CD4-positive, CD25-positive, alpha-beta regulatory T cell (primary cell): ENCODE data around the gene TRIM15. TPM values are rescaled to one million over a fixed set of nuclear protein-coding genes. Genes with fewer than 3 reads are reported as not detected.

Source experiments
- ATAC-seq, 2 donors: fragments of 150-1000 bp; cut with Tn5 transposase; one replicate each; pipeline ENCODE4 v1.10.0; 2021; ENCODE audit warnings: low read depth in 2 of 2, moderate number of reproducible peaks in 2 of 2, moderate library complexity in 1 of 2
- DNase-seq, 3 donors: peaks; one replicate each; pipeline versions ENCODE4 v3.0.0 to v3.0.0-alpha.2; 2012 to 2022; ENCODE audit warnings: mixed read lengths in 1 of 3
- H3K27ac ChIP-seq: one replicate; pipeline ENCODE4 v1.7.0; 2013; ENCODE audit warnings: mild to moderate bottlenecking, low read length; ENCODE audit not compliant: insufficient read depth, poor library complexity, severe bottlenecking
- H3K27me3 ChIP-seq: one replicate; pipeline ENCODE4 v1.7.0; 2013; ENCODE audit warnings: low read length; ENCODE audit not compliant: control insufficient read depth, insufficient read depth
- H3K36me3 ChIP-seq: one replicate; pipeline ENCODE4 v1.7.0; 2013; ENCODE audit warnings: mild to moderate bottlenecking, low read length, moderate library complexity; ENCODE audit not compliant: control insufficient read depth, insufficient read depth
- H3K4me1 ChIP-seq: 2 replicates; pipeline ENCODE4 v1.7.0; 2013; ENCODE audit warnings: mild to moderate bottlenecking, low read length; ENCODE audit not compliant: insufficient read depth, control insufficient read depth, poor library complexity, severe bottlenecking
- H3K4me3 ChIP-seq: one replicate; pipeline ENCODE4 v1.7.0; 2013; ENCODE audit warnings: low read depth, mild to moderate bottlenecking, low read length, moderate library complexity
- H3K9me3 ChIP-seq, 2 experiments: 1 replicate in 1 of 2; 2 replicates in 1 of 2; pipeline ENCODE4 v1.7.0; 2013; ENCODE audit warnings: low read length in 2 of 2, mild to moderate bottlenecking in 1 of 2, moderate library complexity in 1 of 2; ENCODE audit not compliant: control insufficient read depth in 2 of 2
- H3K27ac Mint-ChIP-seq, 3 donors: one replicate each; pipeline ENCODE4 v1.8.0; 2020 to 2022; ENCODE audit warnings: mild to moderate bottlenecking in 3 of 3, mixed read lengths in 3 of 3, moderate library complexity in 2 of 3
- H3K27me3 Mint-ChIP-seq: one replicate; pipeline ENCODE4 v1.8.0; 2022; ENCODE audit warnings: mild to moderate bottlenecking, mixed read lengths
- H3K36me3 Mint-ChIP-seq: one replicate; pipeline ENCODE4 v1.8.0; 2020; ENCODE audit warnings: mixed read lengths
- H3K4me1 Mint-ChIP-seq, 4 donors: one replicate each; pipeline ENCODE4 v1.8.0; 2020 to 2022; ENCODE audit warnings: mixed read lengths in 4 of 4, mild to moderate bottlenecking in 1 of 4
- H3K4me3 Mint-ChIP-seq, 4 donors: one replicate each; pipeline ENCODE4 v1.8.0; 2020 to 2022; ENCODE audit warnings: mild to moderate bottlenecking in 4 of 4, mixed read lengths in 4 of 4, moderate library complexity in 3 of 4
- H3K9me3 Mint-ChIP-seq, 7 donors: one replicate each; pipeline ENCODE4 v1.8.0; 2020 to 2022; ENCODE audit warnings: mixed read lengths in 7 of 7, mild to moderate bottlenecking in 3 of 7, moderate library complexity in 2 of 7
- polyA plus RNA-seq, 4 donors: library from polyadenylated mRNA; unstranded; fragments of 300-500 nt; fragmentation: Illumina TruSeq; gene quantifications; one replicate each; pipeline ENCODE4 v1.2.3, GENCODE V29; 2021
- total RNA-seq: library from RNA; stranded (reverse); gene quantifications from one replicate; pipeline ENCODE4 v1.2.3, GENCODE V29; 2022

Gene TRIM15
- total and polyA plus RNA-seq, 5 donors from 2014 or later = not detected

DNA sequence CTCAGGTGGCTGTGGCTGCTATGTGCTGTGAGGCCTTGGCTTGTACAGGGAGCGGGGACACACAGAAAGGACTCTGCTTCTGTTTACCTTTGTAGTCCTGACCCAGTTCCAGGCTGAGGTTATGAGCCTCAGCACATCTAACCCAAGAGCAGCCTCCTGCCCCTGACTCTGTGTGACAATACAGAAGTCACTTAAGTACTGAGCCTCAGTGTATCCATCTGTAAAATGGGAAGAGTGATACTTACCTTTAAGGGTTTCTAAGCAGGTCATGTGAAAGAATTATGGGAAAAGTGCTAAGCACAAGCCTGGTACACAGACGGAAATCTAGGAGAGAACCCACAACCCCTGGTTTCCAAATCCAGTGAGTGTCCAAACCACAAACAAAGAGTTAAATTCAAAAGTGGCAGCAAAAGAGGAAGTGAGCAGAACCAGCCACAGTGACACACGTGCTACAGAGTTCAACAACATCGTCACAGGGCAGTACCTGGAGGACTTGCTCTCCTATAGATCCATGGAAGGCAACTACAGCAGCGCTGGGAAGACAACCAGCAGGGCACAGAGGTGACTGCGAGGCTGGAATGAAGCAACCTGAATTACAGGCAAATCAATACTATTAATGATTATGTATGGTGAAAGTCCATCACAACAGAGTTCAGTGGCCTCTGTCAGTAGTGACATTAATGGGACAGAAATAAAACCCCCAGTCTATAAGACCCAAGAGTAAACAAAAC, 37.4 kb downstream of the TRIM15 start:
- Histone ChIP-seq H3K9me3 (no peaks in the 10 kb centered on the region), H3K4me1 (peaks cover 6% of the 10 kb centered on the region), H3K27me3 (no peaks in the 10 kb centered on the region), H3K27ac (no peak overlapping the region), H3K4me3 (no peak overlapping the region), H3K36me3 (peaks cover 67% of the 10 kb centered on the region)
- Mint-ChIP-seq H3K36me3 (peaks cover 41% of the 10 kb centered on the region), H3K4me1 (peaks cover 14 to 64% (median 40%) of the 10 kb centered on the region in 4 donors), H3K4me3 (no peak overlapping the region), H3K27me3 (no peaks in the 10 kb centered on the region), H3K27ac (peak overlapping the region in 2 of 3 donors; percentile 11 to 83), H3K9me3 (no peaks in the 10 kb centered on the region)
- ATAC-seq (no peak), DNase-seq (no peak)

DNA sequence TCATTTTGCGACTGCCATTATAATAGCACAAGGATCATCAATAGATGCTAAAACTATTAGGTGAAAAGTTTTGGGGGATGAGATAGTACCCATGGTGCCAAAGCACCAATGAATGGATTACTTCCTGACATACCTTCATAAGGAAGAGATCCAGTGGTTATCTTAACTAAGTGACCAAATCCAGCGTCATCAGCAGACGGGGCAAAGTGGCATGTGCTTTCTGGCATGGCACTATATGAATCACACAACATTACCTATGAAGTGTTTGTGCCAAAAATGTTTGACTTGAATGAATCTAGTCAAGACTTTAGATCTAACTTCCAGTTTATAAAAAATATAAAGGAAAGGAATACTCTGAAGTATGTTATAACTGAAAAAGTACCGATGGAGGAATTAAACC, 39.0 kb downstream of the TRIM15 start:
- Histone ChIP-seq H3K9me3 (no peaks in the 10 kb centered on the region), H3K27me3 (no peaks in the 10 kb centered on the region), H3K4me3 (no peak overlapping the region), H3K36me3 (peaks cover 53% of the 10 kb centered on the region), H3K27ac (no peak overlapping the region), H3K4me1 (peaks cover 11% of the 10 kb centered on the region)
- Mint-ChIP-seq H3K27ac (peak overlapping the region in 1 of 3 donors; percentile 16), H3K27me3 (no peaks in the 10 kb centered on the region), H3K4me3 (no peak overlapping the region), H3K4me1 (peaks cover 14 to 74% (median 48%) of the 10 kb centered on the region in 4 donors), H3K36me3 (peaks cover 31% of the 10 kb centered on the region), H3K9me3 (no peaks in the 10 kb centered on the region)
- ATAC-seq (no peak), DNase-seq (no peak)

DNA sequence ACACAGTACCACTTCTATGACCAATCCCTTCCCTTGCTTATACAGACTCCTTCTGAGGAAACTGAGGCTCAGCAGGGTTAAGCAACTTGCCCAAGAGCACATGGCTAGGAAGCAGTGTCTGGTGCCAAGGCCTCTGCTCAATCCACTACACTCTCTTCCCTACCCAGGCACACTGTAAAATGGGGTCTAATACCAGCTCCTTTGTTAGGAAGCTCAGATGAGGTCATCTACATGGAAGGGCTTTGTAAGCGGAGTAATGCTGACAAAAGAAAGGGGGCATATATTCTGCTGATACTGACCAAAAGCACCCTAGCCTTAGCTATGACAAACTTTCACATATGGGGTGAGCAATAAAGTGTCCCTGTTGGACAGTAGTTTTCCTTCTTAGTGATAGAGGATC, 40.8 kb downstream of the TRIM15 start:
- Mint-ChIP-seq H3K9me3 (no peaks in the 10 kb centered on the region), H3K4me3 (peak overlapping the region in 1 of 4 donors; percentile 10), H3K27ac (peak overlapping the region in 1 of 3 donors; percentile 25), H3K4me1 (peaks cover 20 to 86% (median 62%) of the 10 kb centered on the region in 4 donors), H3K27me3 (no peaks in the 10 kb centered on the region), H3K36me3 (peaks cover 34% of the 10 kb centered on the region)
- Histone ChIP-seq H3K9me3 (no peaks in the 10 kb centered on the region), H3K4me1 (peaks cover 18% of the 10 kb centered on the region), H3K27me3 (no peaks in the 10 kb centered on the region), H3K4me3 (no peak overlapping the region), H3K36me3 (peaks cover 40% of the 10 kb centered on the region), H3K27ac (no peak overlapping the region)
- DNase-seq = no peak
- ATAC-seq = no peak

DNA sequence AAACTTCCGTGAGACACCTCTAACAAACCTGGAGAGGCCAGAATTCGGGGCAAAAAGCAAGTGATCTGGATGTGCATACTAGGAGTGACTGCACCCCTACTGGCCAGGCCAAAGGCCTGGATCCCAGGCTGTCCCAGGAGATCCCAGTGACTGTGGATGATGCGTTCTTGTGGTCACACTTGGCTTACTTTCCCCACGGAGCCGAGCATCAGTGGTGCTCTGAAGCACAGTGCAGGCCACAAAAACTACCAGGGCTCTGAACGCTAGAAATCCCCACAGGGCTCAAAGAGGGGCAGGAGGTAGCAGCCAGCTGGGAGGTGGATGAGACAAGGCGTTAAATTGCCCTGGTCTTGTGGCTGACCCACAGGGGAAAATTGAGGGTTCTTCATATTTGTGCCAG, 42.8 kb downstream of the TRIM15 start:
- Histone ChIP-seq H3K36me3 (peaks cover 23% of the 10 kb centered on the region), H3K9me3 (no peaks in the 10 kb centered on the region), H3K27me3 (no peaks in the 10 kb centered on the region), H3K4me3 (no peak overlapping the region), H3K27ac (no peak overlapping the region), H3K4me1 (peaks cover 38% of the 10 kb centered on the region)
- Mint-ChIP-seq H3K4me3 (peak overlapping the region in 1 of 4 donors; percentile 32), H3K9me3 (no peaks in the 10 kb centered on the region), H3K4me1 (peaks cover 16 to 94% (median 70%) of the 10 kb centered on the region in 4 donors), H3K27ac (peak overlapping the region in 1 of 3 donors; percentile 67), H3K36me3 (peaks cover 28% of the 10 kb centered on the region), H3K27me3 (no peaks in the 10 kb centered on the region)
- DNase-seq (no peak), ATAC-seq (no peak)

DNA sequence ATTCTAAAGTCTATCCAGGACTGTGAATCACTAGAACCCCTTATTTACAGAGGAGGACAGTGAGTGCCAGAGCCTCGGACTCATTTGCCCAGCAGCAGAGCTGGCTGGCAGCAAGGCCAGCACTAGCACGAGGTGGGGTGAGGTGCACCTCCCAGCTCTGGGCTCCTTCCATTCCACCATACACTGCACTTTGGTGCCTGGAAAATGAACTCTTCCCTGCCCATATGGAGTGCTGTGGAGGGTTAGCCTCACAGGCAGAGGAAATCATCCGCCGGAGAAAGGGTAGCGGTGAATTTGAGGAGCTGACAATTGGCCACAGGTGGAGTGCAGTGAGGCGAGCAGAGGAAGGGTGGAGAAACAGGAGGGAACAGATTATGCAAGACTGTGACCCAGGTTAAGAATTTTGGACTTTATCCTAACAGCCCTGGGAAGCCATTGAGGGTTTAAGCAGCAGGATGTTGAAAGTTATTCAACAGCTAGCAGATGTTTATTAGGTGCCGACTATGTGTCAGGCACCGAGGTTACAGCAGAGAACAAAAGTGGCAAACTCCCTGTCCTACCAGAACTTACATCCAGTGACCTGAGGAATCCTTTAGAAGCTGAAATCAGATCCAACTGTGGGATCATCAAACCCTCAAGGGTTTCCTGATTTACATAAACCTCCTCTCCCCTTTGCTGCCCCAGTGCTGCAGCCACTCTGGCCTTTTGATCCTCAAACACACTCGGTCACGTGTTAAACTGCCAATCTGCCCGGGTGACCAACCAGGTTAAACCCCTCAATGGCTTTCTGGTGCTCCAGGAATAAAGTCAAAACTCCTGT, 43.7 kb downstream of the TRIM15 start:
- Histone ChIP-seq H3K27me3 (no peaks in the 10 kb centered on the region), H3K27ac (no peak overlapping the region), H3K36me3 (peaks cover 20% of the 10 kb centered on the region), H3K9me3 (no peaks in the 10 kb centered on the region), H3K4me3 (peak overlapping the region; percentile 34), H3K4me1 (peaks cover 43% of the 10 kb centered on the region)
- no peak for ATAC-seq
- Mint-ChIP-seq H3K4me3 (peak overlapping the region in 2 of 4 donors; percentile 43 to 47), H3K27me3 (no peaks in the 10 kb centered on the region), H3K4me1 (peaks cover 19 to 94% (median 73%) of the 10 kb centered on the region in 4 donors), H3K9me3 (no peaks in the 10 kb centered on the region), H3K36me3 (peaks cover 26% of the 10 kb centered on the region), H3K27ac (peak overlapping the region in 2 of 3 donors; percentile 66 to 75)
- DNase-seq = no peak

DNA sequence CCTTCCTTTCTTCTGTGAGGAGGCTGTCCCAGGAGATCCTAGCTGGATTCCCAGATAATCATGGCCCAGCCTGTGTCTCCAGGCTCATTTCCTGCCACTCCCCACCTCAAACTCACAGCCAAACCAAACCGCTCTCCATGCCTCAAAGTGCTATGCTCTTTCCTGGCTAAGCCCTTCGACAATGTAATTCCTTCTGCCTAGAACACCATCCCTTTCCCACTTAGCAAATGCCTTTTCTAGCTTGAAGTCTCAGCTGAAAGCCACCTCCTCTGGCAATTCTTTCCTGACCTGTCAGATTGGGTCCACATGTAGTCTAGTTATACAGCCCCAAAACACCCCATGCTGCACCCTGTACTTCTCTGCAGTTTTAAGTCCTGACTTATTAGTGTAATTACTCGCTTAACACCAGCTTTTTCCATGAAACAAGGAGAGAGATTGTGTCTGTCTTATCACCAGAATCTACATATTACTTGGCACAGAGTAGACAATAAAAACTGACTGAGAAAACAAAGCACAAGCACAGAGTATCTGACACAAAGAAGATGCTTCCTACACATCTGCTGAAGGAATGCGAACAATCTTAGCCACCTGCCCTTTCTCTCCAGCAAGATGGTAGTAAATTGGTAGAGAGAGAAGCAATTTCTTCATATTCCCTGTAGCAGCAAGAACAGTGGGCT, 44.4 kb downstream of the TRIM15 start:
- H3K27me3 ChIP-seq = no peaks in the 10 kb centered on the region
- ATAC-seq = no peak
- peaks cover 48% of the 10 kb centered on the region for H3K4me1 ChIP-seq
- Mint-ChIP-seq H3K4me3 (peak overlapping the region in 3 of 4 donors; percentile 37 to 87 (median 43)), H3K36me3 (peaks cover 26% of the 10 kb centered on the region), H3K9me3 (no peaks in the 10 kb centered on the region), H3K4me1 (peaks cover 14 to 94% (median 70%) of the 10 kb centered on the region in 4 donors), H3K27me3 (no peaks in the 10 kb centered on the region), H3K27ac (peak overlapping the region; percentile 66 to 75 (median 73))
- H3K4me3 ChIP-seq = no peak overlapping the region
- H3K27ac ChIP-seq = no peak overlapping the region
- peaks cover 18% of the 10 kb centered on the region for H3K36me3 ChIP-seq
- no peaks in the 10 kb centered on the region for H3K9me3 ChIP-seq
- no peak for DNase-seq

DNA sequence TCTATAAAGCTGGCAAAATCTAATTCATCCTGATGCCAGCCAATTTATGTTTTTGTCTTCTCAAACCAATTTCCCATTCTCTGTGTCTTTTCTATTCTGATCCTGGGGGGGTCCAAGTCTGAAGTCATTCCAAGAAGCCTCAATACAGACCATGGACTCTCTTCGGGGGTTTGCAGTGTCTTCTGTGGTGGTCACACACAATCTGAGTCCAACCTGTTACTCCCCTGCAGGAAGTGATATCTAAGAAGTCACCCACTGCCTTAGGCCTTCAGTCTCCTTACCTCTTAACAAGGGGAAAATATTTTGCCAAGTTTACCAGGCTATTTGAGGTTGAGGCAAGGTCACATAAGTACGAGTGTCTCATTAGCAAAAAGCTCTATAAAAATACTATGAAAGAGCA, 48.0 kb downstream of the TRIM15 start:
- Histone ChIP-seq H3K4me3 (peak overlapping the region; percentile 91), H3K4me1 (peaks cover 54% of the 10 kb centered on the region), H3K27me3 (no peaks in the 10 kb centered on the region), H3K36me3 (peaks cover 8% of the 10 kb centered on the region), H3K9me3 (no peaks in the 10 kb centered on the region), H3K27ac (peak overlapping the region; percentile 36)
- Mint-ChIP-seq H3K36me3 (peaks cover 22% of the 10 kb centered on the region), H3K4me1 (peaks cover 14 to 87% (median 55%) of the 10 kb centered on the region in 4 donors), H3K9me3 (no peaks in the 10 kb centered on the region), H3K4me3 (peak overlapping the region; percentile 92 to 99 (median 99)), H3K27ac (peak overlapping the region; percentile 58 to 99 (median 70)), H3K27me3 (peaks cover 7% of the 10 kb centered on the region)
- ATAC-seq = no peak
- no peak for DNase-seq
